Measurements from ENCODE around the gene IL5RA.

The IL5RA gene

DNA sequence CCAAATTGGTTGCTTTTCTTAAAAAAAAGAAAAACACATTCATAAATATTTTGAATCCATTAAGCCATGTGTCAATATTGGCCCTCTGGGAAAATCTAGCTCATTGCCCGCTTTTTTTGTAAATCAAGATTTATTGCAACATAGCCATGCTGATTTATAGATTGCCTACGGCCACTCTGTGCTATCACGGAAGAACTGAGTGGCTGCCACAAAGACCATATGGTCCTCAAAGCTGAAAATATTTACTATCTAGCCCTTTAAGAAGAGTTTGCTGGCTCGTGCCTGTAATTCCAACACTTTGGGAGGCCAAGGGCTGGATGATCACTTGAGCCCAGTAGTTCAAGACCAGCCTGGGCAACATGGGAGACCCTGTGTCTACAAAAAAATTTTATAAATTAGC lies 45.9 kb downstream of the IL5RA start:
- no peak for DNase-seq

DNA sequence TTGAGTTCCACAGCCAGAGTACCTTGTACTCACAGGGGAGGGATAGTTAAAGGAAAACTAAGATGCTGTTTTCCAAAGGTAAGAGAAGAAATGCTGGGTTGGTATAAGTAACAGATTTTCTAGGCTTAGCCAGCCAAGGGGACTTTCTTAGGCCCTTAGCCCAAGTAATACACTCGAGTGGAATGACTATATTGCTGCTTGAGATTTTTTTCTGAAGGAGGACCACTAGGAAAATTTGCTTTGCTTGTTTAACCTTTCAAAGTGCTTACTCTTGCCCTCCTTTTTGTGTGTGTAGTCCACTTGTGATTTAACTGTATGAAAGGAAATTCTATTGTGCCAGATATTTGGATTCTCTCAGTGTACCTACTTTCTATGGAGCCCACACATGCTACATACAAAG lies 50.5 kb downstream of the IL5RA start:
- no peak for DNase-seq

DNA sequence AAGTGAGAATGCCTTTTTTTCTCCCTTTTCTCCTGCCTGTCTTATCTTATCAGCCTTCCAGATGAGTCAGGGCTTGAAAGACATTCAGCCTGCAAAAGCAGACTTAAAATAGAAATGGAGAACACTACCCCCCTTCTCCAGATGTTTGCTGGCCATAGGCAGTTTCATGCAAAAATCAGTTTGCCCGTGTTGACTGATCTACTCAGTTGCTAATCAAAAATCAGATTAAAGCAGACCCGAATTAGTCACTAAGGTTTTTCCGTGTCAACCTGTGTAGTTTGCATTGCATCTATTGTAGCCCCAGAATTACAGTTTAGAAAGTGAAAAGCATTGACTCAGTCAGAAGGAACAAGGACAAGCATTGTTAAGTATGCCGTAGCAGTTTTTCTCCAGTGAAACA lies 56.2 kb downstream of the IL5RA start:
- DNase-seq = no peak

DNA sequence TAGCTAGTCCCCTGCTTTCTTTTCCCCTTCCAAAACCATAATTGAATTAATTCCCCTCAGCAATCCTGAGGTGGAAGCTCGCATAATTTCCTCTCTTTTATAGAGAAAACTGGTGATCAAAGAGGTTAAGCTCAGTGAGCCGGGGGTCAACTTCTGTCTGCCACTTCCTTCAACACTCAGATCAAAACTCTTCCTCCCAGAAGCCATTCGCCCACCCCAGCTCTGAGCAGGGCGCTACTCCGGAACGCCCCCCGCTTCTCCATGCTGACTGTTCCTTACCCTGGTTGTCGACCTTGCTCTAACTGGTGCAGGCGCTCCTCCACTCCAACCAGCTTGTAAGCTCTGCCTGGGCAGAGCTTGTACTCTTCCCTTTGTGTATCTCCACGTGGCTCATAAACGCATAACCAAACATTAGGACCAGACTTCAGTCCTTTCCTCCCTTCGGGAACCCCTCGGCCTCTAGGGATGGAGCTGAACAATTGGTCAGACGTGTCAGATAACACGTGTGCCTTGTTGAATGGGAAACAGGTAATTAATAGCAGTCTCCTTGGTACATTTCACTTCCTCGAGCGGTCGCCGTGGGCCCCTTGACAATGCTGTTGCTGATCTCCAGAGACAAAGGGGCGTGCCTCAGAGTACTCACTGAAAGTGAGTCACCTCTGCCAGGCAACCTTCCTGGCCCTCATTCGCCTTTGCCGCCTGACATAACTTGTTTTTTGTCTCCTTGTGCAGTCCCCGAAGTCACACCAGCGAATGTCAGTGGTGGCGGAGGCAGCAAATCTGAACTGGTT lies 71.8 kb downstream of the IL5RA start:
- DNase-seq = no peak

DNA sequence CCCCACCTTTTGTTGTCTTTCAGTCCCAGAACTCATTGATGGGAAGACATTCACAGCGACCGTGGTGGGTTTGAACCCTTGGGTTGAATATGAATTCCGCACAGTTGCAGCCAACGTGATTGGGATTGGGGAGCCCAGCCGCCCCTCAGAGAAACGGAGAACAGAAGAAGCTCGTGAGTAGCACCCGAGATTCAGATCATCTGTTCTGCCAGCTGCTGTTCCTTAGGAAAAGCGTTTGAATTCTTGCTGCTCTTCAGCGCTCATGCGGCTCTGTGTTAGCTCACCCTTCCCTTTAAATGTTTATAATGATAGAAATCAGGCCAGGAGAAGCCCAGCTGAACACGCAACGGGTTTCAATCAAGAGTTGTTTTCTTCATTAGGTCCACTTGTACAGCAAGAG lies 73.0 kb downstream of the IL5RA start:
- no peak for DNase-seq

DNA sequence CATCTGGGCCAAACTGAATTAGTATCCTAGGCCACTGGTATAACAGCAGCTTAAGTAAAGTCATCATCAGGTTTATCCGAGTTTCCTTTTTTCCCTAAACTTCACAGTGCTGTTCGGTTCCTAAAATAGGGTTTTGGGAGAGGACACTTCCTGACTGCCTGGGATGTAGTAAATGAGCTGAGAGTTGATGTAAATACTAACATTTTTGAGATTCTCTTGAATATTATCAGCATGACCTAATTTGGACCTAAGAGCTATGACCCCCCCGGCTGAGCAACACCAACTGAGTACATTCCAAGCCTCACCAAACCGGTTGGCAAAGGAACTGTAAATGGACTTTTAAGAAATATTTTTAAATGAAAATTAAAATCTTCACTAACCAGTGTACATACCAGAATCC lies 78.8 kb downstream of the IL5RA start:
- no peak for DNase-seq

DNA sequence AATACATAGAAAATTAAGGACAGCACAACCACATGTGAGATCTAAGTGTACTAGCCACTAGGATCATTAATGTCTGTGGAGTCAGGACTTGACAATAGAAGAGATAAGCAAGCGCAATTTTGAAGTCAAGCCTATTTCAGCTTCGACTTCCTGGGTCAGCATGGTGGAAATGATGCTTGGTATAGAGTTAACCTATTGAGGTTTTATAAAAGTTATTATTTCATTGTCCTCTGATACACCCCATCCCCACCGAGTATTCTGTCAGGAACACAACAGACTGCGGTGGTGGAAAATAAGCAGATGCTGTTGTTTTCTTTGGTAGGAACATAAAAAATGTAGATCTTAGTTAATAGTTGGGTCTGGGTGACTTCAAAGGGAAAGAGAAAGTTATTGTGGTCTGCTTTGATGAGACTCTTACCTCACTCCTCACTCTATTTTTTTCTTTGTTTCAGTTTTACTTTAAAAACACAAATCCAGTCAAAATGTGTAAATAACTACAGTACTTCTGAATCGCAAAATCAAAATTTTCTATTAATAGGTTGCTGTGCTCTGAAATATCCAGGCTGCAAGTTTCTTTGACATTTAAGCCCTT lies 82.1 kb downstream of the IL5RA start:
- no peak for DNase-seq

DNA sequence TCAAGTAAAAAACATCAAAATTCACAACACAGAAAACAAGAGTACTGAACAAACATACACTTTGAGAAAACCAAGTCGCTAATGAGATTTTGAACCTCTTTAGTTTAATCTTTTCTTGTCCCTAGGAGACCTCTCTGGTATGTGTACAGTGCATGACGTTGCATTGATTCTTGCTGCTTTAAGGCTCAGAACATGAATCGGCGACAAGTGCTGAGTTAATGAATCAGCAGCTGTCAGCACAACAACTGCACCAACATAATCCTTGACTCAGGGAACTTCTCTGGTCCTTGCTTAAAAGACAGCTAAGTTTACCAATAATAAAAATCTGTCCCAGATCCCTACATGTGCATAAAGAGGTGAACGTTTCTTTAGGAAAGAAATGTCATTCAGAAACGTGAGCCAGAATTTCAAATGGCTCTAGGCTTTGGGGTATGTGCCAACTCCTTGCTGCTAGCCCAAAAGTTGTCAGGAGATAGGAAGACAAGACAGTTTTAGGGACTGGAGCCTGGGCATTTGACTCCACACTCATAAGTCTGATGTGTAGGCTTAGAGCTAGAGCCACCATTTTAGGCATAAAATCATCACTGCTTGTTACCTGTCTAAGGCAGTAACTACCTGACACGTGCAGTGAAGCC lies 86.9 kb downstream of the IL5RA start:
- no peak for DNase-seq

DNA sequence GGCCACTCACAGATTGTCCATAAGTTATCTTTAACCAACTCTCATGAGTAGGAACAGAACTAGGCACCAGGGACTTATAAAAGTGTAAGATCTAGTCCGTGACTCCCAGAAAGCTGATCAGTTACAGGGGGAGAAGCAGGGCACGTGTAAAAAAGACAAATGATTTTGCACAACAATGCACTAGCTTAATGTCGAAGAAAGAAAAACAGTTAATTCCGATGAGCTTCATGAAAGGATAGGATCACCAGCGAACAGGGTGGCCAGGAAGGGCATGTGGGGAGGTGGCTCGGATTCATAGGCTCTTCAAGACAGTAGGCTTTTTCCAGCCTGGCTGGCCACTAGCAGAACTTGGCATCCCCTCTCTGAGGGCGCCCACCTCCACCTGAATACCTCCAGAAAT lies 90.0 kb downstream of the IL5RA start:
- DNase-seq = no peak
